ENCODE results near the gene MOGAT1.
A peak's percentile ranks its signal among the peaks of the same experiment; 100 is the strongest.
"Not testable (repeated sequence)": the region's sequence is repeated elsewhere in the genome, so short reads cannot be mapped to it uniquely, and the experiment has no call there.

MOGAT1 gene

GRCh38 chr2:222686086-222686750 lies 14.8 kb downstream of the MOGAT1 start:
- H3K4me1 Mint-ChIP-seq (ENCODE audit: low read depth in 2 of 2) = no peaks in the 10 kb centered on the region
- ATAC-seq (replicated peaks) = no peak
- H3K4me3 Mint-ChIP-seq = no peak overlapping the region
- DNase-seq = no peak
- peaks cover 28 to 36% of the 10 kb centered on the region in 2 donors for H3K27me3 Mint-ChIP-seq
- H3K36me3 Mint-ChIP-seq (ENCODE audit: insufficient read depth) = no peaks in the 10 kb centered on the region
- H3K9me3 Mint-ChIP-seq = no peaks in the 10 kb centered on the region
- no peak overlapping the region for H3K27ac Mint-ChIP-seq

GRCh38 chr2:222688917-222689316 lies 17.5 kb downstream of the MOGAT1 start:
- no peaks in the 10 kb centered on the region for H3K36me3 Mint-ChIP-seq (ENCODE audit: insufficient read depth)
- no peak overlapping the region for H3K4me3 Mint-ChIP-seq
- H3K4me1 Mint-ChIP-seq (ENCODE audit: low read depth in 2 of 2) = no peaks in the 10 kb centered on the region
- peaks cover 13 to 18% of the 10 kb centered on the region in 2 donors for H3K27me3 Mint-ChIP-seq
- no peak overlapping the region for H3K27ac Mint-ChIP-seq
- no peaks in the 10 kb centered on the region for H3K9me3 Mint-ChIP-seq
- ATAC-seq (replicated peaks) (no peak), DNase-seq (no peak)

GRCh38 chr2:222689322-222689721 lies 17.9 kb downstream of the MOGAT1 start:
- Mint-ChIP-seq H3K27ac (no peak overlapping the region), H3K9me3 (no peaks in the 10 kb centered on the region)
- ATAC-seq (replicated peaks) = no peak

GRCh38 chr2:222690564-222691200 lies 19.2 kb downstream of the MOGAT1 start:
- no peak overlapping the region for H3K4me3 Mint-ChIP-seq
- H3K4me1 Mint-ChIP-seq (ENCODE audit: low read depth in 2 of 2) = no peaks in the 10 kb centered on the region
- H3K36me3 Mint-ChIP-seq (ENCODE audit: insufficient read depth) = no peaks in the 10 kb centered on the region
- H3K27ac Mint-ChIP-seq = no peak overlapping the region
- peak; percentile 98 for ATAC-seq (replicated peaks)
- H3K9me3 Mint-ChIP-seq = no peaks in the 10 kb centered on the region
- DNase-seq = peak; percentile 65 to 68 (median 68)
- H3K27me3 Mint-ChIP-seq = peaks cover 7 to 18% of the 10 kb centered on the region in 2 donors

More at GRCh38 chr2:222689322-222689721, 17.9 kb downstream of the MOGAT1 start:
- DNase-seq = no peak
- Mint-ChIP-seq H3K4me3 (no peak overlapping the region), H3K4me1 (ENCODE audit: low read depth in 2 of 2) (no peaks in the 10 kb centered on the region), H3K36me3 (ENCODE audit: insufficient read depth) (no peaks in the 10 kb centered on the region), H3K27me3 (peaks cover 13 to 18% of the 10 kb centered on the region in 2 donors)

GRCh38 chr2:222693413-222693812 lies 22.0 kb downstream of the MOGAT1 start:
- not testable (repeated sequence) for H3K4me3 Mint-ChIP-seq; ATAC-seq (replicated peaks)
- H3K27me3 Mint-ChIP-seq = peaks cover 8 to 23% of the 10 kb centered on the region in 2 donors

GRCh38 chr2:222693837-222694236 lies 22.4 kb downstream of the MOGAT1 start:
- Mint-ChIP-seq H3K27ac (no peak overlapping the region), H3K4me1 (ENCODE audit: low read depth in 2 of 2) (no peaks in the 10 kb centered on the region), H3K27me3 (peaks cover 6 to 28% of the 10 kb centered on the region in 2 donors), H3K9me3 (no peaks in the 10 kb centered on the region), H3K36me3 (ENCODE audit: insufficient read depth) (no peaks in the 10 kb centered on the region), H3K4me3 (no peak overlapping the region)
- ATAC-seq (replicated peaks) = no peak
- DNase-seq = no peak

More at GRCh38 chr2:222693413-222693812, 22.0 kb downstream of the MOGAT1 start:
- H3K27ac Mint-ChIP-seq; H3K9me3 Mint-ChIP-seq; DNase-seq; H3K4me1 Mint-ChIP-seq (ENCODE audit: low read depth in 2 of 2); H3K36me3 Mint-ChIP-seq (ENCODE audit: insufficient read depth): not testable (repeated sequence)

- no peak for ATAC-seq (replicated peaks)
- H3K4me1 Mint-ChIP-seq (ENCODE audit: low read depth in 2 of 2) = peaks cover 11 to 13% of the 10 kb centered on the region in 2 donors
- DNase-seq = no peak
- peaks cover 27 to 52% of the 10 kb centered on the region in 2 donors for H3K27me3 Mint-ChIP-seq
- no peak overlapping the region for H3K27ac Mint-ChIP-seq
- H3K9me3 Mint-ChIP-seq = no peaks in the 10 kb centered on the region
- H3K36me3 Mint-ChIP-seq (ENCODE audit: insufficient read depth) = no peaks in the 10 kb centered on the region
- no peak overlapping the region for H3K4me3 Mint-ChIP-seq
Measured at GRCh38 chr2:222698276-222698675, 26.8 kb downstream of the MOGAT1 start.

- Mint-ChIP-seq H3K4me3 (peak overlapping the region; percentile 17 to 24), H3K27ac (no peak overlapping the region)
Measured at GRCh38 chr2:222701233-222701632, 29.8 kb downstream of the MOGAT1 start.

GRCh38 chr2:222701721-222702131 lies 30.3 kb downstream of the MOGAT1 start:
- ATAC-seq (replicated peaks) = peak; percentile 82
- Mint-ChIP-seq H3K9me3 (no peaks in the 10 kb centered on the region), H3K36me3 (ENCODE audit: insufficient read depth) (no peaks in the 10 kb centered on the region), H3K27me3 (peaks cover 32 to 80% of the 10 kb centered on the region in 2 donors), H3K4me1 (ENCODE audit: low read depth in 2 of 2) (peaks cover 11 to 13% of the 10 kb centered on the region in 2 donors), H3K4me3 (peak overlapping the region; percentile 17 to 24), H3K27ac (no peak overlapping the region)
- DNase-seq = peak in 1 of 3 experiments; percentile 0

More at GRCh38 chr2:222701233-222701632, 29.8 kb downstream of the MOGAT1 start:
- H3K36me3 Mint-ChIP-seq (ENCODE audit: insufficient read depth) = no peaks in the 10 kb centered on the region
- H3K9me3 Mint-ChIP-seq = no peaks in the 10 kb centered on the region
- peaks cover 11 to 13% of the 10 kb centered on the region in 2 donors for H3K4me1 Mint-ChIP-seq (ENCODE audit: low read depth in 2 of 2)
- ATAC-seq (replicated peaks) (no peak), DNase-seq (no peak)
- peaks cover 32 to 80% of the 10 kb centered on the region in 2 donors for H3K27me3 Mint-ChIP-seq

- H3K4me1 Mint-ChIP-seq (ENCODE audit: low read depth in 2 of 2) = peaks cover 11 to 17% of the 10 kb centered on the region in 2 donors
- H3K27ac Mint-ChIP-seq = no peak overlapping the region
- DNase-seq = no peak
- no peak for ATAC-seq (replicated peaks)
- no peaks in the 10 kb centered on the region for H3K9me3 Mint-ChIP-seq
- H3K4me3 Mint-ChIP-seq = no peak overlapping the region
- no peaks in the 10 kb centered on the region for H3K36me3 Mint-ChIP-seq (ENCODE audit: insufficient read depth)
- peaks cover 44 to 86% of the 10 kb centered on the region in 2 donors for H3K27me3 Mint-ChIP-seq
Measured at GRCh38 chr2:222703091-222703490, 31.6 kb downstream of the MOGAT1 start.

- no peak overlapping the region for H3K4me3 Mint-ChIP-seq
- H3K9me3 Mint-ChIP-seq = no peaks in the 10 kb centered on the region
- no peaks in the 10 kb centered on the region for H3K36me3 Mint-ChIP-seq (ENCODE audit: insufficient read depth)
- DNase-seq (no peak), ATAC-seq (replicated peaks) (no peak)
- no peak overlapping the region for H3K27ac Mint-ChIP-seq
- peaks cover 13 to 17% of the 10 kb centered on the region in 2 donors for H3K4me1 Mint-ChIP-seq (ENCODE audit: low read depth in 2 of 2)
- H3K27me3 Mint-ChIP-seq = peaks cover 46 to 83% of the 10 kb centered on the region in 2 donors
Measured at GRCh38 chr2:222703886-222704285, 32.4 kb downstream of the MOGAT1 start.

- H3K9me3 Mint-ChIP-seq = no peaks in the 10 kb centered on the region
- peaks cover 9 to 12% of the 10 kb centered on the region in 2 donors for H3K4me1 Mint-ChIP-seq (ENCODE audit: low read depth in 2 of 2)
- no peak overlapping the region for H3K4me3 Mint-ChIP-seq
- DNase-seq (no peak), ATAC-seq (replicated peaks) (no peak)
- H3K27me3 Mint-ChIP-seq = peaks cover 37 to 79% of the 10 kb centered on the region in 2 donors
- peak overlapping the region in 1 of 2 donors; percentile 26 for H3K27ac Mint-ChIP-seq
- H3K36me3 Mint-ChIP-seq (ENCODE audit: insufficient read depth) = no peaks in the 10 kb centered on the region
Measured at GRCh38 chr2:222706616-222707015, 35.2 kb downstream of the MOGAT1 start.

GRCh38 chr2:222707102-222707688 lies 35.7 kb downstream of the MOGAT1 start:
- H3K4me3 Mint-ChIP-seq = no peak overlapping the region
- H3K27me3 Mint-ChIP-seq = peaks cover 42 to 79% of the 10 kb centered on the region in 2 donors
- ATAC-seq (replicated peaks) (peak; percentile 7), DNase-seq (no peak)
- H3K9me3 Mint-ChIP-seq = no peaks in the 10 kb centered on the region
- peak overlapping the region in 1 of 2 donors; percentile 26 for H3K27ac Mint-ChIP-seq
- H3K4me1 Mint-ChIP-seq (ENCODE audit: low read depth in 2 of 2) = peaks cover 4 to 7% of the 10 kb centered on the region in 2 donors
- no peaks in the 10 kb centered on the region for H3K36me3 Mint-ChIP-seq (ENCODE audit: insufficient read depth)
